ENCODE data around the gene ACOT7. TPM values are rescaled to one million over a fixed set of nuclear protein-coding genes. Genes with fewer than 3 reads are reported as not detected.

Gene ACOT7
- total and polyA plus RNA-seq, 2 of the 13 experiments (the other 11 are each of a cell fraction or from before 2014, with no cell fraction given): 33.0 to 55.8 TPM

DNA sequence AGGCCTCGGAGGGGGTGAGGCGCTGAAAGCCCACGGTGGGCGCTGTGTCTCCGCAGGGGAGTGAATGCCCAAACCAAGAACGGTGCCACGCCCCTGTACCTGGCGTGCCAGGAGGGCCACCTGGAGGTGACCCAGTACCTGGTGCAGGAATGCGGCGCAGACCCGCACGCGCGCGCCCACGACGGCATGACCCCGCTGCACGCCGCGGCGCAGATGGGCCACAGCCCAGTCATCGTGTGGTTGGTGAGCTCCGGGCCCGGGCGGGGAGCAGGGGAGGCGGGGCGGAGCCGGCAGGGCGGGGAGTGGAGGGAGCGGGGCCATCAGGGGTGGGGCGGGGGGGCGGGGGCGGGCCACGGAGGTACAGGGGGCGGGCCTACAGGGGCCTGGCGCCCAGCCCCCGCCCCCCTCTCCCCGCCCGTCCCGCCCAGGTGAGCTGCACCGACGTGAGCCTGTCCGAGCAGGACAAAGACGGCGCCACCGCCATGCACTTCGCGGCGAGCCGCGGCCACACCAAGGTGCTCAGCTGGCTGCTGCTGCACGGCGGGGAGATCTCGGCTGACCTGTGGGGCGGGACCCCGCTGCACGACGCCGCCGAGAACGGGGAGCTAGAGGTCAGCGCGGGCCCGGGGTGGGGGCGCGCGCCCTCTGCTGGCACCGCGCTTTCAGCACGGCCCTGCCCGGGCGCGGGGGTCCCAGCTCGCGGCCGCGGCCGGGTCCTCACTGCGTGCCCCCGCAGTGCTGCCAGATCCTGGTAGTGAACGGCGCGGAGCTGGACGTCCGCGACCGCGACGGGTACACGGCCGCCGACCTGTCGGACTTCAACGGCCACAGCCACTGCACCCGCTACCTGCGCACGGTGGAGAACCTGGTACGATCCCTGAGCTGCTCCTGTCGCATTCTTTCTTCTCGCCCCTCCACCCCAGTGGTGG, 46.9 kb upstream of the ACOT7 start:
- DNase-seq (ENCODE audit: low spot score): peak; percentile 48
- BruUV-seq (replicated peaks): no TSS peak
- peak overlapping the region in 2 of 3 experiments; percentile 61; a peak in 3 of 6 replicates for H3K4me3 ChIP-seq (replicated peaks in 1 of 3; ENCODE audit: insufficient read depth in 1 of 3, low read depth in 2 of 3, low read length in 3 of 3)
- H3K79me2 ChIP-seq (ENCODE audit: insufficient read depth, low read length): no peaks in the 10 kb centered on the region
- 80% methylated on average over 7 of the region's 101 CpGs for WGBS (ENCODE audit: low lambda C conversion rate)
- H4K20me1 ChIP-seq (ENCODE audit: insufficient read depth, low read length): no peaks in the 10 kb centered on the region
- no peak overlapping the region for H3K9ac ChIP-seq (ENCODE audit: insufficient read depth, low read depth, low read length)
- peak overlapping the region; percentile 67 for H3K4me2 ChIP-seq (ENCODE audit: low read depth, low read length)
- CTCF ChIA-PET (ENCODE audit: low intra/inter-chr PET ratio, low total read pairs): no interaction called here
- in situ Hi-C loops (cut with HindIII; ENCODE audit: extremely low pct_ligation_motif_present, low pct_unique_long_range_greater_than_20kb): no loop called here
- peak; percentile 55 for ATAC-seq
- no peak overlapping the region for H2AFZ ChIP-seq (ENCODE audit: low read length)
- intact Hi-C loops (cut with micrococcal nuclease; ENCODE audit: unreplicated experiment): loop anchor here (10.0 kb wide), 1 partner anchor 646 kb away; no protein-coding TSS in a partner anchor
- FAIRE-seq: no peak
- peaks cover 1 to 11% of the 10 kb centered on the region in 2 experiments; a peak in 2 of 5 replicates for H3K27me3 ChIP-seq (ENCODE audit: control insufficient read depth in 1 of 2, insufficient read depth in 2 of 2, low read length in 2 of 2)
- H3K27ac ChIP-seq (ENCODE audit: extremely low read length, insufficient read depth, low read length): no peak overlapping the region
- H3K9me3 ChIP-seq (ENCODE audit: low read length): no peaks in the 10 kb centered on the region
- no peaks in the 10 kb centered on the region for H3K36me3 ChIP-seq (replicated peaks in 1 of 2; ENCODE audit: control insufficient read depth in 1 of 2, insufficient read depth in 2 of 2, low read length in 2 of 2)
- peaks cover 52% of the 10 kb centered on the region for H3K4me1 ChIP-seq (ENCODE audit: insufficient read depth, low read length)
- POLR2A ChIA-PET: interaction anchor here (1.1 to 1.4 kb wide), 4 partner anchors 9 to 162 kb away, joined by 3 to 9 read pairs (median 6); partner anchors contain the start of gene KLHL21
- TF ChIP-seq ZNF564 (CRISPR knock-in tag; IDR thresholded peaks at IDR 0.05) (0 out of 2 replicates have a peak, but pooled peaks have one; percentile 55), MXD4 (CRISPR knock-in tag; IDR thresholded peaks at IDR 0.05) (no peak), ZNF598 (CRISPR knock-in tag; IDR thresholded peaks at IDR 0.05; ENCODE audit: borderline replicate concordance) (no peak), ZNF589 (CRISPR knock-in tag; conservative IDR thresholded peaks at IDR 0.05) (0 out of 2 replicates have a peak, but pooled peaks have one; percentile 45), ZNF776 (CRISPR knock-in tag; IDR thresholded peaks at IDR 0.05) (peak; percentile 70; the same call in 1 of the 2 replicates), MAZ (IDR thresholded peaks at IDR 0.05; ENCODE audit: borderline replicate concordance, low read depth, low read length) (no peak), MAZ (CRISPR knock-in tag; IDR thresholded peaks at IDR 0.05; ENCODE audit: low read depth) (peak; percentile 53; the same call in 1 of the 2 replicates), SAP130 (CRISPR knock-in tag; IDR thresholded peaks at IDR 0.05; ENCODE audit: low read depth) (peak; percentile 45; the same call in 1 of the 2 replicates), DNMT1 (CRISPR knock-in tag; IDR thresholded peaks at IDR 0.05) (0 out of 2 replicates have a peak, but pooled peaks have one; percentile 43), STAG1 (CRISPR knock-in tag; IDR thresholded peaks at IDR 0.05) (peak; percentile 4; the same call in 1 of the 2 replicates), ZNF749 (CRISPR knock-in tag; IDR thresholded peaks at IDR 0.05; ENCODE audit: borderline replicate concordance) (no peak), ZNF33B (CRISPR knock-in tag; IDR thresholded peaks at IDR 0.05) (no peak), ESRRA (CRISPR knock-in tag; IDR thresholded peaks at IDR 0.05; ENCODE audit: low read depth) (0 out of 2 replicates have a peak, but pooled peaks have one; percentile 22), KMT2A (CRISPR knock-in tag; IDR thresholded peaks at IDR 0.05) (no peak), RFX5 (IDR thresholded peaks at IDR 0.05; ENCODE audit: low read depth, low read length) (no peak), ZBTB7B (CRISPR knock-in tag; IDR thresholded peaks at IDR 0.05) (peak; percentile 48; the same call in 1 of the 2 replicates), ZC3H13 (CRISPR knock-in tag; IDR thresholded peaks at IDR 0.05) (peak; percentile 60), ZFY (CRISPR knock-in tag; IDR thresholded peaks at IDR 0.05) (peak; percentile 40; the same call in 1 of the 2 replicates)
- TF ChIP-seq, protein P1, sequence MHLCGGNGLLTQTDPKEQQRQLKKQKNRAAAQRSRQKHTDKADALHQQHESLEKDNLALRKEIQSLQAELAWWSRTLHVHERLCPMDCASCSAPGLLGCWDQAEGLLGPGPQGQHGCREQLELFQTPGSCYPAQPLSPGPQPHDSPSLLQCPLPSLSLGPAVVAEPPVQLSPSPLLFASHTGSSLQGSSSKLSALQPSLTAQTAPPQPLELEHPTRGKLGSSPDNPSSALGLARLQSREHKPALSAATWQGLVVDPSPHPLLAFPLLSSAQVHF (CRISPR knock-in tag; IDR thresholded peaks at IDR 0.05): peak; percentile 21; the same call in 1 of the 2 replicates
- TF ChIP-seq, protein P2, sequence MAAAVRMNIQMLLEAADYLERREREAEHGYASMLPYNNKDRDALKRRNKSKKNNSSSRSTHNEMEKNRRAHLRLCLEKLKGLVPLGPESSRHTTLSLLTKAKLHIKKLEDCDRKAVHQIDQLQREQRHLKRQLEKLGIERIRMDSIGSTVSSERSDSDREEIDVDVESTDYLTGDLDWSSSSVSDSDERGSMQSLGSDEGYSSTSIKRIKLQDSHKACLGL (CRISPR knock-in tag; IDR thresholded peaks at IDR 0.05): peak; percentile 19; the same call in 1 of the 2 replicates
- TF ChIP-seq, protein P3, sequence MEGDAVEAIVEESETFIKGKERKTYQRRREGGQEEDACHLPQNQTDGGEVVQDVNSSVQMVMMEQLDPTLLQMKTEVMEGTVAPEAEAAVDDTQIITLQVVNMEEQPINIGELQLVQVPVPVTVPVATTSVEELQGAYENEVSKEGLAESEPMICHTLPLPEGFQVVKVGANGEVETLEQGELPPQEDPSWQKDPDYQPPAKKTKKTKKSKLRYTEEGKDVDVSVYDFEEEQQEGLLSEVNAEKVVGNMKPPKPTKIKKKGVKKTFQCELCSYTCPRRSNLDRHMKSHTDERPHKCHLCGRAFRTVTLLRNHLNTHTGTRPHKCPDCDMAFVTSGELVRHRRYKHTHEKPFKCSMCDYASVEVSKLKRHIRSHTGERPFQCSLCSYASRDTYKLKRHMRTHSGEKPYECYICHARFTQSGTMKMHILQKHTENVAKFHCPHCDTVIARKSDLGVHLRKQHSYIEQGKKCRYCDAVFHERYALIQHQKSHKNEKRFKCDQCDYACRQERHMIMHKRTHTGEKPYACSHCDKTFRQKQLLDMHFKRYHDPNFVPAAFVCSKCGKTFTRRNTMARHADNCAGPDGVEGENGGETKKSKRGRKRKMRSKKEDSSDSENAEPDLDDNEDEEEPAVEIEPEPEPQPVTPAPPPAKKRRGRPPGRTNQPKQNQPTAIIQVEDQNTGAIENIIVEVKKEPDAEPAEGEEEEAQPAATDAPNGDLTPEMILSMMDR (CRISPR knock-in tag; IDR thresholded peaks at IDR 0.05): peak; percentile 69

Measured in HepG2 (cell line).